Transverse colon (tissue), 4 donors: ENCODE data around the gene CREBZF.

Experiments used
- EP300 ChIP-seq: sonication (generic); formaldehyde crosslinking; IDR thresholded peaks from one replicate; pipeline ENCODE4 v1.6.1; 2017; ENCODE audit warnings: antibody characterized with exemption, low read depth
- POLR2A ChIP-seq: fragments of 450-650 bp; IDR thresholded peaks from one replicate; pipeline ENCODE4 v1.6.1; 2016; ENCODE audit warnings: antibody characterized with exemption, mild to moderate bottlenecking, moderate library complexity
- POLR2AphosphoS5 ChIP-seq, 3 donors: sonication (generic); formaldehyde crosslinking; IDR thresholded peaks; one replicate each; pipeline ENCODE4 v1.6.1; 2016; ENCODE audit warnings: antibody characterized with exemption in 3 of 3
- TF ChIP-seq, protein P1 (sequence below), 5 experiments: fragments of 200-600 bp in 3 of 5; fragments of 450-650 bp in 2 of 5; sonication (generic) in 3 of 5; IDR thresholded peaks; 1 replicate in 2 of 5; 2 replicates in 3 of 5; pipeline ENCODE4 v1.5.1; 2016 to 2017; ENCODE audit warnings: antibody characterized with exemption in 5 of 5, inconsistent platforms in 3 of 5, mild to moderate bottlenecking in 2 of 5, moderate library complexity in 1 of 5

DNA sequence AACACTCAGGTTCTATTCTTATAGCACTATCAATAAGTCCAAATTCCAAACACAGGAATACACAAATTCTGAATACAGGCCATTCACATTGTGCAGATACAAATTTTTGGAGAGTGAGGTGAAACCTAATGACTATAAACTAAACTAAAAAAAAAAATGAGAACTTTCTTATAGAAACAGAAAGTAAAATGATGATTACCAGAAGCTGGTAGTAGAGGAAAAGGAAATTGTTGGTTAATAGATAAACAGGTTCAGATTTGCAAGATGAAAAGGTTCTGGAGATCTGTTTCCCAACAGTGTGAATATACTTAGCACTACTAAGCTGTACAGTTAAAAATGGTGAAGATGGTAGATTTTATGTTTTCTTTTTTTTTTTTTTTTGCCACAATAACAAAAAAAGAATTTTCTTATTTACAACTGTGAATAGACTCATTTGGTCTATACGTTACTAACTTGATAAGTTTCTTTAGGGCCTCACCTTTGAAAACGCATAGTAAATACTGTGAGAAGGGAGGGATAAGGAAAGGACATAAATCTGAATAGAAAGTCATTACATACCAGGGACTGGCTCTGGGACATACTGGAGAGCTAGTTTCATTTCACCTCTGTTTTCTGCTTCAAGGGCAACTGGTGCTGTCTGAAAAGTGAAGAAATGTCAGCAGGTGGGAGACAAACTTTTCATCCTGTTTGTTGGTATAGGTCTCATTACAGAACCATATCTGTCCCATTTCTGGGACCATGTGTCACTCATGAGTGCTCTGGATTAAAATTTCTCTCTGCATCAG lies 35.2 kb upstream of the CREBZF start:
- TF ChIP-seq, protein P1, sequence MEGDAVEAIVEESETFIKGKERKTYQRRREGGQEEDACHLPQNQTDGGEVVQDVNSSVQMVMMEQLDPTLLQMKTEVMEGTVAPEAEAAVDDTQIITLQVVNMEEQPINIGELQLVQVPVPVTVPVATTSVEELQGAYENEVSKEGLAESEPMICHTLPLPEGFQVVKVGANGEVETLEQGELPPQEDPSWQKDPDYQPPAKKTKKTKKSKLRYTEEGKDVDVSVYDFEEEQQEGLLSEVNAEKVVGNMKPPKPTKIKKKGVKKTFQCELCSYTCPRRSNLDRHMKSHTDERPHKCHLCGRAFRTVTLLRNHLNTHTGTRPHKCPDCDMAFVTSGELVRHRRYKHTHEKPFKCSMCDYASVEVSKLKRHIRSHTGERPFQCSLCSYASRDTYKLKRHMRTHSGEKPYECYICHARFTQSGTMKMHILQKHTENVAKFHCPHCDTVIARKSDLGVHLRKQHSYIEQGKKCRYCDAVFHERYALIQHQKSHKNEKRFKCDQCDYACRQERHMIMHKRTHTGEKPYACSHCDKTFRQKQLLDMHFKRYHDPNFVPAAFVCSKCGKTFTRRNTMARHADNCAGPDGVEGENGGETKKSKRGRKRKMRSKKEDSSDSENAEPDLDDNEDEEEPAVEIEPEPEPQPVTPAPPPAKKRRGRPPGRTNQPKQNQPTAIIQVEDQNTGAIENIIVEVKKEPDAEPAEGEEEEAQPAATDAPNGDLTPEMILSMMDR (IDR thresholded peaks at IDR 0.05) = no peak
- TF ChIP-seq EP300 (no peak), POLR2AphosphoS5 (IDR thresholded peaks at IDR 0.05) (no peak), POLR2A (no peak)
